Panc1 (cell line): ENCODE measurements around the gene OR56A5. TPM values are rescaled to one million over a fixed set of nuclear protein-coding genes. Genes with fewer than 3 reads are reported as not detected.

ENCODE experiments used
- ATAC-seq: fragments of 200-7000 bp; cut with Tn5 transposase; 2 replicates; pipeline ENCODE4 v1.9.1; 2020; ENCODE audit warnings: mild to moderate bottlenecking, moderate library complexity
- BruUV-seq: library from RNA; stranded (reverse); fragments of 400-500 nt; replicated peaks from 2 replicates; lab custom pipeline; 2021; lab: Mats Ljungman, UMichigan
- CTCF ChIA-PET: fragments of 300-600 bp; sonication (Branson Sonifier 250); formaldehyde crosslinking; loops from one replicate; lab custom pipeline; 2022; ENCODE audit warnings: antibody characterized with exemption; lab: Charles Lee
- POLR2A ChIA-PET: fragments of 300-600 bp; sonication (Branson Sonifier 250); formaldehyde crosslinking; loops from one replicate; lab custom pipeline; 2022; ENCODE audit warnings: antibody characterized with exemption; lab: Charles Lee
- DNase-seq: peaks from one replicate; pipeline ENCODE4 v3.0.0-alpha.2; 2010; ENCODE audit warnings: low read depth, low spot score
- H3K27ac ChIP-seq: 2 replicates; pipeline ENCODE4 v1.5.1; 2011; ENCODE audit warnings: mild to moderate bottlenecking, low read length, inconsistent platforms
- H3K27me3 ChIP-seq: fragments of 200-500 bp; sonication (Bioruptor generic); 2 replicates; pipeline ENCODE4 v1.6.0; 2014; ENCODE audit warnings: low read length, inconsistent platforms; ENCODE audit not compliant: control insufficient read depth, insufficient read depth
- H3K36me3 ChIP-seq: fragments of 200-500 bp; sonication (Bioruptor generic); 2 replicates; pipeline ENCODE4 v1.5.1; 2014; ENCODE audit warnings: inconsistent platforms, mild to moderate bottlenecking, low read length, moderate library complexity; ENCODE audit not compliant: control insufficient read depth, insufficient read depth
- H3K4me1 ChIP-seq: 2 replicates; pipeline ENCODE4 v1.5.1; 2011; ENCODE audit warnings: inconsistent platforms, mild to moderate bottlenecking, low read length, moderate library complexity; ENCODE audit not compliant: control insufficient read depth, insufficient read depth
- H3K4me3 ChIP-seq, 2 experiments: 2 replicates each; pipeline ENCODE4 v1.5.1; 2011 to 2012; ENCODE audit warnings: low read depth in 2 of 2, low read length in 2 of 2, mild to moderate bottlenecking in 2 of 2, inconsistent platforms in 1 of 2, moderate library complexity in 1 of 2
- H3K9me3 ChIP-seq: fragments of 200-500 bp; sonication (Bioruptor generic); 2 replicates; pipeline ENCODE4 v1.5.1; 2014; ENCODE audit warnings: low read depth, mild to moderate bottlenecking, inconsistent platforms, low read length, moderate library complexity; ENCODE audit not compliant: control insufficient read depth, insufficient read depth
- CTCF ChIP-seq: fragments of 450-650 bp; IDR thresholded peaks from 2 replicates; pipeline ENCODE4 v1.5.1; 2017; ENCODE audit warnings: mild to moderate bottlenecking
- POLR2AphosphoS5 ChIP-seq: IDR thresholded peaks from 2 replicates; pipeline ENCODE4 v1.6.1; 2012; ENCODE audit warnings: mild to moderate bottlenecking, low read depth, low read length, moderate library complexity
- REST ChIP-seq, 2 experiments: IDR thresholded peaks; 2 replicates each; pipeline ENCODE4 v1.6.1; 2011 to 2012; ENCODE audit warnings: low read depth in 2 of 2, control low read depth in 1 of 2, low read length in 1 of 2, mild to moderate bottlenecking in 1 of 2, moderate library complexity in 1 of 2; ENCODE audit not compliant: insufficient read depth in 1 of 2
- SIN3A ChIP-seq: IDR thresholded peaks from 2 replicates; pipeline ENCODE4 v1.6.1; 2012; ENCODE audit warnings: low read depth, mild to moderate bottlenecking, low read length, moderate library complexity, borderline replicate concordance; ENCODE audit not compliant: insufficient read depth
- TCF7L2 ChIP-seq: IDR thresholded peaks from 2 replicates; pipeline ENCODE4 v1.6.1; 2011; ENCODE audit warnings: mild to moderate bottlenecking, low read depth, low read length, inconsistent platforms
- in situ Hi-C: cut with HindIII; loops from 2 replicates; pipeline ENCODE4 v1.10.0; 2016; ENCODE audit warnings: low sequenced_read_pairs, low pct_unique_long_range_greater_than_20kb
- intact Hi-C: fragments of 100-400 bp; cut with micrococcal nuclease; formaldehyde crosslinking; loops from one replicate; pipeline ENCODE4 v1.10.0; 2022; ENCODE audit not compliant: unreplicated experiment
- total RNA-seq: library from RNA; stranded (reverse); gene quantifications from one replicate; pipeline ENCODE4 v1.2.1, GENCODE V29; 2021; ENCODE audit not compliant: unreplicated experiment

Gene OR56A5
- total RNA-seq, 1 experiment from 2014 or later: not detected

GRCh38 chr11:5930614-5931013 lies 37.7 kb downstream of the OR56A5 start:
- TF ChIP-seq CTCF (no peak), SIN3A (no peak), POLR2AphosphoS5 (no peak), REST (IDR thresholded peaks at IDR 0.05; ENCODE audit: insufficient read depth in 1 of 2, low read depth in 2 of 2, low read length in 1 of 2) (no peak), TCF7L2 (no peak)
- Histone ChIP-seq H3K27ac (no peak overlapping the region), H3K4me3 (no peak overlapping the region), H3K4me1 (no peaks in the 10 kb centered on the region), H3K27me3 (no peaks in the 10 kb centered on the region), H3K36me3 (no peaks in the 10 kb centered on the region), H3K9me3 (no peaks in the 10 kb centered on the region)
- in situ Hi-C loops: no loop called here
- POLR2A ChIA-PET: no interaction called here
- intact Hi-C loops: no loop called here
- DNase-seq (no peak), ATAC-seq (no peak)
- CTCF ChIA-PET: no interaction called here
- BruUV-seq: no TSS peak

- CTCF ChIA-PET: no interaction called here
- H3K27me3 ChIP-seq: no peaks in the 10 kb centered on the region
- no peak for DNase-seq
- intact Hi-C loops (no loop called here), in situ Hi-C loops (no loop called here)
- H3K27ac ChIP-seq: no peak overlapping the region
- TF ChIP-seq CTCF (no peak), POLR2AphosphoS5 (no peak), REST (IDR thresholded peaks at IDR 0.05; ENCODE audit: insufficient read depth in 1 of 2, low read depth in 2 of 2, low read length in 1 of 2) (no peak), SIN3A (no peak), TCF7L2 (no peak)
- H3K9me3 ChIP-seq: no peaks in the 10 kb centered on the region
- no TSS peak for BruUV-seq
- no peak overlapping the region for H3K4me3 ChIP-seq
- POLR2A ChIA-PET: no interaction called here
- no peak for ATAC-seq
- no peaks in the 10 kb centered on the region for H3K36me3 ChIP-seq
- H3K4me1 ChIP-seq: no peaks in the 10 kb centered on the region
Measured at GRCh38 chr11:5929571-5930368, 38.5 kb downstream of the OR56A5 start.
